GM19372 (cell line): ENCODE data around the gene AMPD2.

Experiments
- ATAC-seq: cut with Tn5 transposase; IDR thresholded peaks from one replicate; pipeline ENCODE4 v1.9.1; 2021; ENCODE audit warnings: mild to moderate bottlenecking, low read depth, moderate library complexity; ENCODE audit not compliant: unreplicated experiment

Gene AMPD2

DNA sequence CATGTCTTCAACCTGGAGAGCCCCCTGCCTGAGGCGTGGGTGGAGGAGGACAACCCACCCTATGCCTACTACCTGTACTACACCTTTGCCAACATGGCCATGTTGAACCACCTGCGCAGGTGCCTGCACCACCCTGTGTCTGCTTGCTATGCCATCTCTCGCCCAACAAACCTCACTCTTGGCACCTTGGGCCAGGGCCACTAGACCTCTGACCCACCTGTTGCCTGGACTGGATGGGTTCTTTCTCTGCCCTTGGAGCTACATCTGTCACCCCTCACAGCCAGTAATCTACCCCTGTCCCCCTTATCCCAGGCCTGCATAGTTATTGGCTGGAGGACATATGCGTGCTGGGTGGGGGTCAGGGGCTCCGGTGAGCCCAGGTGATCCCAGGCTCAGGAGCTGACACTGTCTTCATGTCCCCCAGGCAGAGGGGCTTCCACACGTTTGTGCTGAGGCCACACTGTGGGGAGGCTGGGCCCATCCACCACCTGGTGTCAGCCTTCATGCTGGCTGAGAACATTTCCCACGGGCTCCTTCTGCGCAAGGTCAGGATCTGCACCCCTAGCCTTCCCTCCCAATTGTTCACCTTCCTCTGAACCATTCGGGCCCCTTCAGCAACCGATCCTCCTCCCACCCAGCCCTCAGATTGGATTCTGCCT lies 9.9 kb downstream of the AMPD2 start:
- no peak for ATAC-seq

- ATAC-seq, result no peak
Observed at GRCh38 chr1:109630081-109630897, 10.7 kb downstream of the AMPD2 start.

GRCh38 chr1:109630898-109631512 lies 11.4 kb downstream of the AMPD2 start:
- ATAC-seq, result no peak

DNA sequence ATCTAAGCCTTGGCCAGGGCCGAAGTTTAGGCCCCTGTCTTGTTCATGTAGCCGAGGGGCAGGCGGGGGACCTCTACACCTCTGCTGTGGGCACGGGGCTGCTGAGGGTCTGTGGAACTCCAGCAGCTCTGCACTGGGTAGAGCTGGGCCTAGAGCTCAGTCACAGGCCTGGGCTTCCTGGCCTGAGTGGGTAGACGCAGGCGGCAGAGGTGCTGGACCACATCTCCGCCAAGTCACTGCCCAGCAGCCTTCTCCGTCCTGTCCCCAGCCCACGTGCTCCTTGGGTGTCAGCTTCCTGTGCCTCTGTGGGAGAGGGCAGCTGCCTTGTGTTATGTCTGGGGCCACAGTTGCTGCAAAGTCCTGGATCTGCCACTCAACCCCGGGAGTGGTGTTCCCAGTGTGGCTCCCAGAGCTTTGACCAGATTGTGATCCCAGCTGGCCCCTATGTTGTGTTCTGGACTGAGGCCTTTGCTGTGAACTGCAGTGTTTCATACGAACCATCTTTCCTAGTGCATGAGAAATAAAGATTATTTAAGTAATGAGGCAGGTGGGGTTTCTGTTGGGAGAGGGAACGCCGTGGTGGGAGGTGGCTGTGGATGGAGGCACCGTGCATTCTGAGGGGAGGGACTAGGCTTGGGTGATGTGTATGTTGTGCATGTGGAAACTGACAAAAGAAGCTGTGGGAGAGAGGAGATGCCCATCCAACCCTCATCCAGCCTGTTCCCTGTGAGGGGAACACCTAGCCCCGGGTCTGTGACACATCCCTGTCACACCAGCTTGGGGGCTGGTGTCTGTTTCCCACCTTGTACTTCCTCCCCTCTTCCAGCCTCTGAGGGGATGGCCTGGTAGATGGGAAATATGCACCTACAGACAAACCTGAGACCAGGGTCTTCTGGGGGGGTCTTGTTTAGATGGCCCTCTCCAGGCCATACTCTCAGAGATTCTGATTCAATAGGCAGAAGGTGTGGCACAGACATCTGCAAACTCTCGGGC lies 12.2 kb downstream of the AMPD2 start:
- ATAC-seq, result no peak

GRCh38 chr1:109632671-109633346 lies 13.2 kb downstream of the AMPD2 start:
- no peak for ATAC-seq

DNA sequence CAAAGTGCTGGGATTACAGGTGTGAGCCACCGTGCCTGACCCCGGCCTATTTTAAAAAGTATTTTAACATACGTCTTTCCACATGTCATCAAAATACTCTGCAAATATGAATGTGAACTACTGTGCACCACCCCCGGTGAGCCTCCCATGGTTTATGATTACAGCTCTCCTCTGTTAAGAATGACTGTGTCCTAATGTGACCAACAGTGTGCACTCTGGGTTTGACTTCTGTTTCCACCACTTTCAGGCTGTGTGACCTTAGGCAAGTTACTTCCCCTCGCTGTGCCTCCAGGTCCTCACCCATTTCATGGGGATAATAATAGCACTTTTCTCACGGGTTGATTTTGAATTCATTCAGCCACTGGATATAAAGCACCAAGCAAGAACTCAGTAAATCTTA lies 14.7 kb downstream of the AMPD2 start:
- ATAC-seq, result no peak

DNA sequence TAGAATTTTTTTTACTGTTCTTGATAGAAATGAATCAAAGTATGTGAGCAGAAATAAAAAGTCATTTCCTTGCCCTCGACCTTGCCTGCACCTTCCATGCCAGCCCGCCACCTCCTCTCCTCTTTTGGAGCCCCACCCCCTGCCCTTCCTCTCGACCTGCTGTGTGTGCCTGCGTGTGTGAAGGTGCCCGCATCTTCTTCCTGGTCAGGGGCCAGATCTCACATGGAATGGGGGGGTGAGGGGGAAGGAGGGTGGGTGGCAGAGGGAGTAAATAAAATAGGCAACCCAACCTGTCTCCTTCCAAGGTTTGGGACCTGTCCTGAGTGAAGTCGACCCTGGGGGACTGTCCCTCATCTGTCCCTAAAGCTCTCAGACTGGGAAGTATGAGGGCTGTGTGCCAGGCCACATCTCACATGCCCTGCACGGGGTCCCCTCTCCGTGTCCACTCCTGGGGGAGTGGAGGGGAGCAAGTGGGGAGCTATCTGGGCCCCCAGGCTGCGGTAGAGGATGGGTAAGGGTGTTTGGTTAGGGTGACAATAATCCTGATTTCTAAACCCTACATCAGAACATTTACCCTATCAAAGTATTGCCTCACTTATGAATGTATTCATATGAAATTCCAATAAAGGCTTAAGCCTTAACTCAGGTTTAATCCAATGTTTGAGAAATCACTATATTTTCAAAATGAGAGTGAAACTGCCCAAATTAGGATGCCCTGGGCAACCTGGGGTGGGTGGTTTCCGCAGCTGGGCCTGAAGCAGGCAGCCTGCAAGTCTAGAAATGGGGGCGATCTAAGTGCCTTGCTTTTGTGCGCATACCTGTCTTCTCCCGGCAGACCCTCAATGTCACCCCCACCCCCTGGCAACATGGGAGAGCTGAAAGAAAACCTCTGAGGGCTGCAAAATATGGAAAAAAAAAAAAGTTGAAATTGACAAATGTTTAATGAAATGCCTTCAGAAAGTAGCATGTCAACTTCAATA lies 15.4 kb downstream of the AMPD2 start:
- no peak for ATAC-seq

GRCh38 chr1:109635862-109636200 lies 16.2 kb downstream of the AMPD2 start:
- ATAC-seq, result no peak

DNA sequence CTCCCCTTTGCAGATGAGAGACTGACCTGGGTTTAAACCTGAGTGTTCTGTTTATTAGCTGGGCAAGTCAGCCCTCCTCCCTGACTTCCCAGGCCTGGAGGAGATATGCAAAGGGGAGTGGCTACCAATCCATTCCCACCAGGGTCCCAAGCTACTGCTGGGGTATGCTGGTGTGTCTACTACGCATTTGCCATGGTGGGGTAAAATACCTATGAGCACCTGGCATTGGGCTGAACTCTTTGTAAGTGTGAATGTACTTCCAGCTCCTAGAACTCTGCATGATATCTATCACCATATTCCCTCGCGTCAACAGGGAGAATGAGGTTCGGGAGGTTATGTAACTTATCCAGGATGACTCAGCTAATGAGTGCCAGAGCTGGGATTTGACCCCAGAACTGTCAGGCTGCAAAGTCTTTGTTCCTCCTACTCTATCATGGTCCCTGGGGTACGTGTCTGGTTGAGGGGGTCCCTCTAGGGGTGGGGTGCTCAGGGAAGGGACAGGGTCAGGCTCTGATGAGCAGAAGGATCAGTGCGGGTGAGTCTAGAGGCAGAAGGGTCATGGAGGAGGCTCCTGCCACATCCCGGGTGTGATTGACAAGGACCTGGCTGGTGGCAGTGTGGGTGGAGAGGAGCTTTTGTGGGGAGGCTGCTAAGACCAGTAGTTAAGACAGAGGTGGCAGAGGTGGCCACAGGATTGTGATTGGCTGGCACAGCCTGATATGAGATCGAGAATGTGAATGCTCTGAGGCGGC lies 16.7 kb downstream of the AMPD2 start:
- ATAC-seq, result no peak

- ATAC-seq, result no peak
Observed at GRCh38 chr1:109637446-109637845, 17.8 kb downstream of the AMPD2 start.

DNA sequence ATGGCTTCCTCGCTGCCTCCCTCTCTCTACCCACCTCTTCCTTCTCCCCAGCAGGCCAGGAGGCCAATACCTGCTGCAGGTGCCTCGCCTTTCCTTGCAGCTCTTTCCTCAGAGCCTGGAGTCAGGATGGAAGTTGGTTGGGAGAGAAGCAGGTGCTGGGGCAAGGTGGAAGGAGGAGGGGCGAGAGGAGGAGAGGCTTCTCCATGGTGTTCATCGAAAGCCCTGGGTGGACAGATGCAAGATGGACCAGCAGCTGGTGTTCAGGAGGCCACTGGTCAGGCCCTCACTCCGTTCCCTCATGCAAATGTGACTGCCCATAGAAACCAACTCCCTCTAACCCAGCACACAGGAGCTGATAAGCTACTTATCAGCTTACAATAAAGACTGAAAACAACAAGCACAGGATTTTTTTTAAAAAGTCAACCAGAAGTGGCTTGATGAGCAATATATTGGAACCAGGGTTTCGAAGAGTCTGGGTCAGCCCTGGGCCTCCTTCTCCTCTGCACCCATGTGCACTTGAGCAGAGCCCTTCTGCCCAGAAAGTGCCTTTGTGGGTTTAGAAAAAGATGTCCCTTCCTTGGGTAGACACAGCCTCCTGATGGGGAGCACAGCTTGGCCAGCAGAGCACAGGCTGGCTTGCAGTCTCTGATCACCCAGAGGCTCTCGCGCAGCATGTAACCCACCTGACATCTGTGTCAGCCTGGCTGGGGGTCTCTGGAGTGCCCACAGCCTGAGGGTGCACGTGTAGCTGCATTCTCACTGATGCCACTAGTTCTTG lies 19.6 kb downstream of the AMPD2 start:
- no peak for ATAC-seq

- ATAC-seq, result no peak
Observed at GRCh38 chr1:109639841-109640184, 20.2 kb downstream of the AMPD2 start.

DNA sequence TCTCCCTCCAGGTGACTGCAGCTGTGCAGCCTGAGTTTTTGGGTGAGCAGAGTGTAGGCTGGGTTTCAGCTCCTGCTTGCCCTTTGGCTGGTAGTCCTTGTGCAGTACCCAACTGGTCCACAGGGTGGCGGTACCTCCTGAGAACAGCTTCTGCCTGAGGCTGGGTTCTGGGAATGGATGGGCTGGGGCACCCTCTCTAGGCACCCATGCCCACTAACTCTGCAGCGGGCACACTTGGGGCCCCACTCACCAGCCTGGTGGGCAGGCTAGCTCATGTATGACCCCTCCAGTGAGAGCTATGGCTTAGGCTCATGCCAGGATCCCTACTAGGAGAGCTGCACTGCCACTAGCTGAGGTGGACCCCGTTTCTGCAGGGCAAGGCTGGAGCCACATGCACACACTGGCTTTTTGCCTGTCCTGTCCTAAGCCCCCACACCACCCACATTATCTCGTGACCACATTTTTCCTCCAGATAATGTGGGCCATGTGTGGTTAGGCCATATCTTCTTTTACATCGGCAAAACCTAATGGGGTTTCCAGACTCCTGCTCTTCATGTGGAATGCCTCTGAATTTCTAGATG lies 20.7 kb downstream of the AMPD2 start:
- ATAC-seq, result no peak

GRCh38 chr1:109641078-109641740 lies 21.6 kb downstream of the AMPD2 start:
- no peak for ATAC-seq

- no peak for ATAC-seq
Observed at GRCh38 chr1:109641861-109642260, 22.2 kb downstream of the AMPD2 start.

DNA sequence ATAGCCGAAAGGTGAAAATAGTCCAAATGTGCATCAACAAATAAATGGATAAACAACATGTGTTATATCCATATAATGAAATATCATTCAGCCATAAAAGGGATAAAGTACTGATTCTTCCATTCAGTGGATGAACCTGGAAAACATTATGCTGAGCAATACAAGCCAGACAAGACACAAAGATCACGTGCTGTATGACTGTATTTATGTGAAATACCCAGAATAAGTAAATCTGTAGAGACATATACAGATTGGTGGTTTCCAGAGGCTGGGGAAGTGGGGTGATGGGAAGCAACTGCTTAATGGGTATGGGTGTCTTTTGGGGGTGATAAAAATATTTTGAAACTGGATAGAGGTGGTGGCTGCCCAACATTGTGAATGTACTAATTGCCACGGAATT lies 23.0 kb downstream of the AMPD2 start:
- no peak for ATAC-seq
